Measurements from ENCODE around the gene OR2AG2. TPM values are rescaled to one million over a fixed set of nuclear protein-coding genes. Genes with fewer than 3 reads are reported as not detected.
A peak's percentile ranks its signal among the peaks of the same experiment; 100 is the strongest.
"Not testable (repeated sequence)": the region's sequence is repeated elsewhere in the genome, so short reads cannot be mapped to it uniquely, and the experiment has no call there.

The OR2AG2 gene
- total RNA-seq, 4 donors from 2014 or later: 0.14 to 17.2 (median 0.79) TPM

GRCh38 chr11:6812390-6813005 is 40.7 kb upstream of the OR2AG2 start:
- H3K9me3 ChIP-seq: no peaks in the 10 kb centered on the region
- intact Hi-C loops (cut with DNase I; ENCODE audit: low total_unique reads) (no loop called here), in situ Hi-C loops (cut with MboI; ENCODE audit: low pct_ligation_motif_present in 1 of 4, low pct_unique_long_range_greater_than_20kb in 1 of 4, low sequenced_read_pairs in 3 of 4) (no loop called here)
- H3K27me3 ChIP-seq: no peaks in the 10 kb centered on the region
- WGBS, 2 donors (ENCODE audit: low coverage in 1 of 2): 17% methylated on average over 6 of the region's 6 CpGs; no CpG with 5 or more reads in 1 of the 2 donors
- no peak for DNase-seq
- no peaks in the 10 kb centered on the region for H3K4me1 ChIP-seq
- no peak overlapping the region for H3K27ac ChIP-seq
- no peaks in the 10 kb centered on the region for H3K36me3 ChIP-seq
- H3K4me3 ChIP-seq: no peak overlapping the region
- TF ChIP-seq POLR2A (IDR thresholded peaks at IDR 0.05): no peak
- peak; percentile 59 to 92 (median 88) for TF ChIP-seq CTCF (IDR thresholded peaks at IDR 0.05)
- no peak for TF ChIP-seq POLR2AphosphoS5 (IDR thresholded peaks at IDR 0.05)
- no peak for TF ChIP-seq EP300 (IDR thresholded peaks at IDR 0.05; ENCODE audit: low read depth)

- H3K27me3 ChIP-seq; H3K9me3 ChIP-seq; in situ Hi-C loops (cut with MboI; ENCODE audit: low pct_ligation_motif_present in 1 of 4, low pct_unique_long_range_greater_than_20kb in 1 of 4, low sequenced_read_pairs in 3 of 4); H3K4me3 ChIP-seq; H3K4me1 ChIP-seq; H3K27ac ChIP-seq; H3K36me3 ChIP-seq; DNase-seq; intact Hi-C loops (cut with DNase I; ENCODE audit: low total_unique reads): not testable (repeated sequence)
These were observed 29.3 kb upstream of the OR2AG2 start for GRCh38 chr11:6801075-6801474.

GRCh38 chr11:6799402-6799801 is 27.6 kb upstream of the OR2AG2 start, which contains the start of gene OR6A2:
TSS of gene OR6A2 (minus strand) at chr11:6799689. CDS start at chr11:6795708, 3,981 bp downstream.
- TF ChIP-seq POLR2AphosphoS5 (IDR thresholded peaks at IDR 0.05) (no peak), POLR2A (IDR thresholded peaks at IDR 0.05) (no peak), CTCF (IDR thresholded peaks at IDR 0.05) (no peak), EP300 (IDR thresholded peaks at IDR 0.05; ENCODE audit: low read depth) (no peak)
- intact Hi-C loops (cut with DNase I; ENCODE audit: low total_unique reads): no loop called here
- no peak within 1 kb of the TSS for H3K27ac ChIP-seq
- no peaks in the 10 kb centered on the region for H3K4me1 ChIP-seq
- H3K9me3 ChIP-seq: no peaks in the 10 kb centered on the region
- in situ Hi-C loops (cut with MboI; ENCODE audit: low pct_ligation_motif_present in 1 of 4, low pct_unique_long_range_greater_than_20kb in 1 of 4, low sequenced_read_pairs in 3 of 4): no loop called here
- no peak within 1 kb of the TSS for H3K4me3 ChIP-seq
- no peak for DNase-seq
- no peaks in the 10 kb centered on the region for H3K36me3 ChIP-seq
- no peaks in the 10 kb centered on the region for H3K27me3 ChIP-seq
- 79 to 89% methylated on average over 1 of the region's 1 CpG for WGBS, 2 donors (ENCODE audit: low coverage in 1 of 2)

GRCh38 chr11:6794639-6795038 is 22.9 kb upstream of the OR2AG2 start:
- no peak for DNase-seq
- H3K4me3 ChIP-seq: no peak overlapping the region
- no peaks in the 10 kb centered on the region for H3K27me3 ChIP-seq
- no peaks in the 10 kb centered on the region for H3K4me1 ChIP-seq
- in situ Hi-C loops (cut with MboI; ENCODE audit: low pct_ligation_motif_present in 1 of 4, low pct_unique_long_range_greater_than_20kb in 1 of 4, low sequenced_read_pairs in 3 of 4): no loop called here
- WGBS, 2 donors (ENCODE audit: low coverage in 1 of 2): 87 to 100% methylated on average over 2 to 4 of the region's 4 CpGs
- H3K36me3 ChIP-seq: no peaks in the 10 kb centered on the region
- no peaks in the 10 kb centered on the region for H3K9me3 ChIP-seq
- no peak for TF ChIP-seq POLR2A (IDR thresholded peaks at IDR 0.05)
- TF ChIP-seq EP300 (IDR thresholded peaks at IDR 0.05; ENCODE audit: low read depth): no peak
- no peak for TF ChIP-seq POLR2AphosphoS5 (IDR thresholded peaks at IDR 0.05)
- TF ChIP-seq CTCF (IDR thresholded peaks at IDR 0.05): no peak
- intact Hi-C loops (cut with DNase I; ENCODE audit: low total_unique reads): no loop called here
- no peak overlapping the region for H3K27ac ChIP-seq

GRCh38 chr11:6790546-6790945 is 18.8 kb upstream of the OR2AG2 start:
- Histone ChIP-seq H3K27me3 (no peaks in the 10 kb centered on the region), H3K4me1 (no peaks in the 10 kb centered on the region), H3K27ac (no peak overlapping the region), H3K9me3 (no peaks in the 10 kb centered on the region), H3K4me3 (no peak overlapping the region), H3K36me3 (no peaks in the 10 kb centered on the region)
- TF ChIP-seq CTCF (IDR thresholded peaks at IDR 0.05): no peak
- TF ChIP-seq POLR2AphosphoS5 (IDR thresholded peaks at IDR 0.05): no peak
- no peak for TF ChIP-seq POLR2A (IDR thresholded peaks at IDR 0.05)
- in situ Hi-C loops (cut with MboI; ENCODE audit: low pct_ligation_motif_present in 1 of 4, low pct_unique_long_range_greater_than_20kb in 1 of 4, low sequenced_read_pairs in 3 of 4): no loop called here
- intact Hi-C loops (cut with DNase I; ENCODE audit: low total_unique reads): no loop called here
- 73% methylated on average over 2 of the region's 2 CpGs; no CpG with 5 or more reads in 1 of the 2 donors for WGBS, 2 donors (ENCODE audit: low coverage in 1 of 2)
- DNase-seq: no peak

All from transverse colon (tissue), 4 donors.